Activated T-helper 17 cell treated with anti-CD3 and anti-CD28 coated beads, Interleukin-2, amount 50 U/mL, for 72 hours (primary cell): Measurements from ENCODE around the gene ASCL2. TPM values are rescaled to one million over a fixed set of nuclear protein-coding genes. Genes with fewer than 3 reads are reported as not detected.
A peak's percentile ranks its signal among the peaks of the same experiment; 100 is the strongest.

Experiments
- ATAC-seq: fragments of 150-1000 bp; cut with Tn5 transposase; replicated peaks from 2 replicates; pipeline ENCODE4 v1.10.0; 2021; ENCODE audit warnings: mild to moderate bottlenecking, moderate library complexity
- H3K27ac Mint-ChIP-seq: one replicate; pipeline ENCODE4 v1.8.0; 2022; ENCODE audit warnings: mixed read lengths
- H3K27me3 Mint-ChIP-seq: one replicate; pipeline ENCODE4 v1.8.0; 2022; ENCODE audit warnings: mixed read lengths
- H3K36me3 Mint-ChIP-seq: one replicate; pipeline ENCODE4 v1.8.0; 2022; ENCODE audit warnings: low read depth, mild to moderate bottlenecking, mixed read lengths
- H3K4me1 Mint-ChIP-seq: one replicate; pipeline ENCODE4 v1.8.0; 2022; ENCODE audit warnings: mixed read lengths
- H3K4me3 Mint-ChIP-seq: one replicate; pipeline ENCODE4 v1.8.0; 2022; ENCODE audit warnings: mild to moderate bottlenecking, mixed read lengths
- H3K9me3 Mint-ChIP-seq: one replicate; pipeline ENCODE4 v1.8.0; 2022; ENCODE audit warnings: mixed read lengths
- total RNA-seq, 2 donors: library from RNA; stranded (reverse); gene quantifications; one replicate each; pipeline ENCODE4 v1.2.3, GENCODE V29; 2022

The ASCL2 gene
- total RNA-seq, 2 donors from 2014 or later: 1.2 to 5.1 TPM

- no peak for ATAC-seq
- no peak overlapping the region for H3K4me3 Mint-ChIP-seq
- H3K36me3 Mint-ChIP-seq: no peaks in the 10 kb centered on the region
- peaks cover 19% of the 10 kb centered on the region for H3K27me3 Mint-ChIP-seq
- H3K9me3 Mint-ChIP-seq: no peaks in the 10 kb centered on the region
- H3K4me1 Mint-ChIP-seq: no peaks in the 10 kb centered on the region
- no peak overlapping the region for H3K27ac Mint-ChIP-seq
Measured at GRCh38 chr11:2273311-2273710, 2.9 kb upstream of the ASCL2 start.

GRCh38 chr11:2272946-2273280, 2.5 kb upstream of the ASCL2 start:
- Mint-ChIP-seq H3K27ac (no peak overlapping the region), H3K36me3 (no peaks in the 10 kb centered on the region), H3K4me1 (no peaks in the 10 kb centered on the region), H3K9me3 (no peaks in the 10 kb centered on the region), H3K27me3 (peaks cover 15% of the 10 kb centered on the region), H3K4me3 (no peak overlapping the region)
- ATAC-seq: no peak

GRCh38 chr11:2272228-2272945, 2.0 kb upstream of the ASCL2 start:
- Mint-ChIP-seq H3K27me3 (peaks cover 13% of the 10 kb centered on the region), H3K36me3 (no peaks in the 10 kb centered on the region), H3K4me1 (no peaks in the 10 kb centered on the region), H3K27ac (no peak overlapping the region), H3K4me3 (no peak overlapping the region), H3K9me3 (no peaks in the 10 kb centered on the region)
- no peak for ATAC-seq

- Mint-ChIP-seq H3K4me3 (peak overlapping the region; percentile 67), H3K9me3 (no peaks in the 10 kb centered on the region), H3K27ac (no peak overlapping the region), H3K4me1 (no peaks in the 10 kb centered on the region), H3K36me3 (no peaks in the 10 kb centered on the region), H3K27me3 (peaks cover 13% of the 10 kb centered on the region)
- ATAC-seq: no peak
Measured at GRCh38 chr11:2271327-2272227, 1.2 kb upstream of the ASCL2 start.

- Mint-ChIP-seq H3K9me3 (no peaks in the 10 kb centered on the region), H3K27me3 (peaks cover 13% of the 10 kb centered on the region), H3K4me1 (peaks cover 6% of the 10 kb centered on the region), H3K36me3 (no peaks in the 10 kb centered on the region), H3K4me3 (peak overlapping the region; percentile 67), H3K27ac (no peak overlapping the region)
- ATAC-seq: peak; percentile 50
Measured at GRCh38 chr11:2271077-2271326, 614 bp upstream of the ASCL2 start.

- Mint-ChIP-seq H3K27me3 (peaks cover 13% of the 10 kb centered on the region), H3K9me3 (no peaks in the 10 kb centered on the region), H3K4me3 (peak overlapping the region; percentile 62), H3K4me1 (peaks cover 14% of the 10 kb centered on the region), H3K36me3 (no peaks in the 10 kb centered on the region), H3K27ac (no peak overlapping the region)
- peak; percentile 19 for ATAC-seq
Measured at GRCh38 chr11:2269601-2270321, 627 bp downstream of the ASCL2 start.

- peaks cover 8% of the 10 kb centered on the region for H3K27me3 Mint-ChIP-seq
- peaks cover 14% of the 10 kb centered on the region for H3K4me1 Mint-ChIP-seq
- H3K36me3 Mint-ChIP-seq: no peaks in the 10 kb centered on the region
- H3K4me3 Mint-ChIP-seq: peak overlapping the region; percentile 62
- ATAC-seq: peak; percentile 80
- H3K9me3 Mint-ChIP-seq: no peaks in the 10 kb centered on the region
- H3K27ac Mint-ChIP-seq: no peak overlapping the region
Measured at GRCh38 chr11:2268729-2269600, 1.4 kb downstream of the ASCL2 start.

GRCh38 chr11:2267851-2268728, 2.3 kb downstream of the ASCL2 start:
- no peaks in the 10 kb centered on the region for H3K9me3 Mint-ChIP-seq
- peak overlapping the region; percentile 62 for H3K4me3 Mint-ChIP-seq
- no peaks in the 10 kb centered on the region for H3K36me3 Mint-ChIP-seq
- ATAC-seq: no peak
- peaks cover 6% of the 10 kb centered on the region for H3K27me3 Mint-ChIP-seq
- peaks cover 14% of the 10 kb centered on the region for H3K4me1 Mint-ChIP-seq
- H3K27ac Mint-ChIP-seq: no peak overlapping the region

GRCh38 chr11:2267306-2267850, 3.0 kb downstream of the ASCL2 start:
- peaks cover 3% of the 10 kb centered on the region for H3K27me3 Mint-ChIP-seq
- H3K9me3 Mint-ChIP-seq: no peaks in the 10 kb centered on the region
- no peak for ATAC-seq
- H3K27ac Mint-ChIP-seq: no peak overlapping the region
- peak overlapping the region; percentile 62 for H3K4me3 Mint-ChIP-seq
- peaks cover 14% of the 10 kb centered on the region for H3K4me1 Mint-ChIP-seq
- H3K36me3 Mint-ChIP-seq: no peaks in the 10 kb centered on the region

GRCh38 chr11:2266586-2267305, 3.6 kb downstream of the ASCL2 start:
- Mint-ChIP-seq H3K36me3 (no peaks in the 10 kb centered on the region), H3K4me3 (peak overlapping the region; percentile 80)

GRCh38 chr11:2265854-2266585, 4.4 kb downstream of the ASCL2 start:
- Mint-ChIP-seq H3K36me3 (no peaks in the 10 kb centered on the region), H3K4me3 (peak overlapping the region; percentile 80), H3K9me3 (no peaks in the 10 kb centered on the region), H3K27ac (peak overlapping the region; percentile 90), H3K4me1 (peaks cover 14% of the 10 kb centered on the region), H3K27me3 (no peaks in the 10 kb centered on the region)
- ATAC-seq: no peak

More at GRCh38 chr11:2266586-2267305, 3.6 kb downstream of the ASCL2 start:
- H3K27me3 Mint-ChIP-seq: peaks cover 3% of the 10 kb centered on the region
- no peak for ATAC-seq
- no peak overlapping the region for H3K27ac Mint-ChIP-seq
- H3K4me1 Mint-ChIP-seq: peaks cover 14% of the 10 kb centered on the region
- no peaks in the 10 kb centered on the region for H3K9me3 Mint-ChIP-seq

GRCh38 chr11:2265396-2265795, 5.0 kb downstream of the ASCL2 start:
- H3K9me3 Mint-ChIP-seq: no peaks in the 10 kb centered on the region
- peaks cover 14% of the 10 kb centered on the region for H3K4me1 Mint-ChIP-seq
- ATAC-seq: peak; percentile 70
- no peaks in the 10 kb centered on the region for H3K36me3 Mint-ChIP-seq
- H3K27ac Mint-ChIP-seq: peak overlapping the region; percentile 90
- H3K27me3 Mint-ChIP-seq: no peaks in the 10 kb centered on the region
- H3K4me3 Mint-ChIP-seq: peak overlapping the region; percentile 80
